ENCODE data around the gene PLOD2.

PLOD2 gene

DNA sequence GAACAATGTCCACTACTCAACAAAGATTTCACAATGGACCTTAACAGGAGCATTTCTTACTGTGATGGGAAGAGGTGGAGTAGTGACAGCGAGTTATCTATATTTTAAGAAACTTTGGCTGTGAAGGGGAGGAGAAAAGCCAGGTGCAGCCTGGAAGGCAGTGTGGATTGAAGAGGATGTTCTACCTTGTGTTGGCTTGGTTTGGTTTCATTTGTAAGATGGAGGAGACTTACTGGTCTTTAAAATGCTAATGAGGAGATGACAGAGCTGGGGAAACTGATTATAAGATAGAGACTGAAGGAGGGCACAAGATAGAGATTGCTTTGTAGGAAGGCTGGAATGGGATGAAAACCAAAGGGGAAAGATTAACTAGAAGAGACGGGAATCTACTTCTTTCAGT lies 59.4 kb downstream of the PLOD2 start:
- no peak for FAIRE-seq
- no peak for DNase-seq (ENCODE audit: low spot score)

DNA sequence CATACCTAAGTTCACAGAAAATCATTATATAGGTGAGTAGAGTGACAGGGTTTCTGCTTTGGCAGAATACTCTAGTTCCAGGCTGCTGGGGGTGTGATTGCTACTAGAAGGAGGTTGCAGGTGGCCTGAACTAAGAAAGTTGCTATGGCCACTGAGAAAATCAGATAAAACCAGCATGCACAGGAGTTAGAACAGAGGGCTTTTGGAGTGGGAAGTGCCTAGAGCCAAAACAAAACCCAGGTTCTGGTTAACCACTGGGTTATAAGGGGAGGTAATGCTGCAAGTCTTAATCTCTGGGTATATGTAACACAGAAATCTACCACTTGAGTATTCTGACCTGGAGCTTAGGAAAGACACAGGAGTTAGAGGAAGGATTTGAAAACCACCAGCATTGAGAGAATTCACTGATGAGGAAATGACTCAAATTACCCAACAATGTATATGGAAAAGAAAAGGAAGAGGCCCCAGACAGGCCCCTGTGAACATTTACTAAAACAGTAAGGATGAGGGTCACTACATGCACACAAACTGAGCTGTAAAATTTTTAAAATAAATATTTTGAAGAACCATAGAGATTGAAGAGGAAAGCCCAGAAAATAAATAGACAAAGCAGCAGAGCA lies 60.0 kb downstream of the PLOD2 start:
- FAIRE-seq (no peak), DNase-seq (ENCODE audit: low spot score) (no peak)

DNA sequence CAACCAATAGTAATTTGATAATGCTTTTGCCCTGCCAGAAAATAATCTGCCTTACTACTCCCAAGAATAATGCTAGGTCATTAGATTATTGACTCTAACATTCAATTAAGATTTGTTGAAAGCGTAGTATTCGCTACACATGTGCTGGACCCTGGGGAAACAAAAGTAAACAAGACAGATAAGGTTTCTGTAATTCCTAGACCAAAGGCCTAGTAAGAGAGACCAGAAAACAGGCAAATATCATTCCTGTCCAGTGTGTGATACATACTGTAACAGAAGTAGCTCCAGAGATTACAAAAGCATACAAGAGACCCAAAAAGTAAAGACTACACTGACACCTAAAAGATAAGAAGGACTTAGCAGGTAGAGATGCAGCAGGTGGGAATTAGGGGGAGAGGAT lies 60.8 kb downstream of the PLOD2 start:
- DNase-seq (ENCODE audit: low spot score) (no peak), FAIRE-seq (no peak)

DNA sequence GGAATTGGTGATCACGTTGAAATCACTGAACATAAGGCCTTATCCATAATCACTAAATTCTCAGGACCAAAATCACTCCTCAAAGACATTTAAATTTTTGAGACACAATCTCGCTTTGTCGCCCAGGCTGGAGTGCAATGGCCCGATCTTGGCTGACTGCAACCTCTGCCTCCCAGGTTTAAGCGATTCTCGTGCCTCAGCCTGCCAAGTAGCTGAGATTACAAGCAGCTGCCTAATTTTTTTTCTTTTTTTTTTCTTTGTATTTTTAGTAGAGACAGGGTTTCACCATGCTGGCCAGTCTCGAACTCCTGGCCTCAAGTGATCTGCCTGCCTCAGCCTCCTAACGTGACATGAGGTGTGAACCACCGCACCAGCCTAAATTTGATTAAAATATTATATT lies 61.7 kb downstream of the PLOD2 start:
- no peak for DNase-seq (ENCODE audit: low spot score)
- no peak for FAIRE-seq

DNA sequence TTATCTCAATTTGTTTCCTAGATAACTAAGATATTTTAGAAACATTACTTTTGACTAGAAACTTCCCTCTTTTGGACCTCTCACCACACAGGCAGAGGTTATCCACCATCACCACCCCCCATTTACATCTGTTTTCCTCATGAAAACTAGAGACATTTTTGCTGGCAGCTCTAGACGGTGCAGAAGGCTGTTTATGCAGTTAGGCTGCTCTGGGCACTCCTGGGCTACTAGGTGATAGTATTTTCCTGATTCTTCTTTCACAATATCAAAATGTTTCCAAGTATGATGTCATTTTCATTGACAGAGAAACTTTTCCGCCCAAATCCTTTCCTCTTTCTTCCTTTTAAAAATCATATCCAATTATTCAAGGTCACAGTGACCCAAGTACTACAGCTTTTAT lies 67.1 kb downstream of the PLOD2 start:
- FAIRE-seq (no peak), DNase-seq (ENCODE audit: low spot score) (no peak)

DNA sequence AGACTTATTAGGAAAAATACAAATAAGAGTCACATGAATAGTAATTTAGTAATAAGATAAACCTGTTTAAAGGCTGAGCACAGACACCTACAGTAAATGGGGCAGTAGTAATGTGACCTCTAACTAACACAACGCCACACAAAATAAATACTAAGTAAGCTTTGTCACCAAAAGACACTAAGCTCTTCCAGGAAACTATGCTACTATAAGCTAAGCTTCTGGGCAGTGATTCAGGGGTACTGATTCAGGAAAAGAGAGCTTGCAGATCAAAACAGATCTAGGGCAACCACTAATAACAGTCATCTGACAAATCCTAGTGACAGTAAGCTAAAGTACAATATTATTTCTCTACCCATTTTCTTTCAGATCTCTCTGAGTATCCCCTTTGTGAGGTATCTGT lies 68.8 kb downstream of the PLOD2 start:
- FAIRE-seq (peak; percentile 73), DNase-seq (ENCODE audit: low spot score) (peak; percentile 69)

DNA sequence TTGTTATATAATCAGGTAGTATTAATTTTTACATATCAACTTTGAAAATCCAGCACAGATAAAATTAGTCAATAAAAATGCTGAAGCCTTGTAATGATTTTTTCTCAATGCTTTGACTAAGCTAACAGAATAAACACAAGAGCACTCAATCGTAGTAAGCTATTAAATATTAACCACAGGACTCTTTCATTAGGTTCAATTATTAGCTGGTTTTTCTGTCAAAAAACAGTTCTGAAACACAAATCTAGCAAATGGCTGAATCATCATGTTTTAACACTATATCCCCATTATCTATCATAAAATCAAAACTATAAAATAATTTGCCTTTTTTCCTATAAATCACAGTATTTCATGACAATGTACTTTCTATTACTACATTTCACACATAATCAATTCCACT lies 69.6 kb downstream of the PLOD2 start:
- DNase-seq (ENCODE audit: low spot score): no peak
- peak; percentile 80 for FAIRE-seq

DNA sequence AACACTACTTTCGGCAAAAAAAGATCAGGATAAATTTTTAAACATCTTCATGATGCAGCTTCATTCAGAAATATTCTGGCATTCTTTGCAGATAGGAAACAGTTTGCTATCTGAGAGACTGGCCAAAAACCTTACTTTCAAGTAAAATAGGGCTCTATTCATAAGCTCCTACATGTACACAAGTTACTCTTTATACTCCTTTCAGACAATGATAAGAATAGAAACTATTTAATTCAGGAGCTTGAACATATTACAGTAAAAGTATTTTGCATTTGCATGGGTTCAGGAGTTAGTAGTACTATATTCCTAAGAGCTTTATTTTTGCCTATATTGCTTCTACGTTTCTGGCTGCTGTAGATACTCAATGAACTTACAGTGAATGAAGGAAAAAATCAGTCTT lies 70.5 kb downstream of the PLOD2 start:
- FAIRE-seq: no peak
- no peak for DNase-seq (ENCODE audit: low spot score)

DNA sequence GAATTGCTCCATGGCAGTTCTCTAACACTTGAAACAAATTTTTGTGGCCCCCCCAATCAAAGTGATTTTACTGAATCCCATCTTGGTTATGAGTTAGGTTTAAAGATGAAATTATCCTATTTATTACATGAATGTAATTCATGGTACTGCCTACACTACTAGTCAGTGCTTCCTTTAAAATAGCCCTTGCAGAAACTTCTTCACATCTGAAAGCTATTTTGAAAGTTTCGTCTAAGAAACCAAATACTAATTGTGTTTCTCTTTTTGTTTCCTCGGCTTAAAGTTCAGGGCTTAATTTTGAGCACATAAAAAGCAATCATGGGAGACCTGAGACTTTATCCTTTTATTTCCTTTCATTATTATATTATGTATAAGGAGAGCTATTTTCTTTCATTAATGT lies 72.1 kb downstream of the PLOD2 start:
- no peak for DNase-seq (ENCODE audit: low spot score)
- FAIRE-seq: peak; percentile 12

DNA sequence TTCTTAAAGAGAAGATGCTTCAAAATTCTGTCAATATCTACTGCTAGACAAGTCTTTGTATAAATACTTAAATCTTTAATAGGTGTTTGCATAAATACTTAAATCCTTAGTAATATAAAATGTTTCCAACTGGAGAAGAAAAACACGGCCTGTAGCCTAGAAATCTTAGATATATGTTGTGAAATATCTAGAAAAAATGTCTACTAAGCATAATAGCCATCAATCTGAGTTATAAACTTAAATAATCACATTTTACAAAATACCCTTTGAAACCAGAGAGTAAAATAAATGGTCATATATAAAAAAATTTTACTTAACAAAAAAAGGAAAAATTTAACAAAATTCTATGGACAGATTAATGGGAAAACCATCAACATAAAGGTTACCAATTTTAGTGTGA lies 73.9 kb downstream of the PLOD2 start:
- FAIRE-seq (peak; percentile 62), DNase-seq (ENCODE audit: low spot score) (no peak)

DNA sequence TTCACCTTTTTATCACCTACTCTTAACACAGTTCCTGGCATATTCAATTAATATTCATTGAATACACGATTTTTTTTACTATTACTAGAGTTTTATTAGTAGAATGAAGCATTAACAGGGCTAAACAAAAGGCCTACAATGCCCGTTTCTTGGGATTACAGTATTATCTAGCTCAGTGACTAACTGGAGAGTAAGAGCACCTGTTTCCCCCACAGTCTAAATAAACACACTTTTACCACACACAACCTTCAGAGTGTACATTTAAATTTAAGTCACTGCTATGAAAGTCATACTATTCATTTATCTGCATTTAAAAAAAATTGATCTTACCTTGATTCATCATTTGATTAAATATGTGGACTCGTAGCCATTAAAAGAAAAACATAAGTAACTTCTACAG lies 74.8 kb downstream of the PLOD2 start:
- FAIRE-seq: no peak
- no peak for DNase-seq (ENCODE audit: low spot score)

DNA sequence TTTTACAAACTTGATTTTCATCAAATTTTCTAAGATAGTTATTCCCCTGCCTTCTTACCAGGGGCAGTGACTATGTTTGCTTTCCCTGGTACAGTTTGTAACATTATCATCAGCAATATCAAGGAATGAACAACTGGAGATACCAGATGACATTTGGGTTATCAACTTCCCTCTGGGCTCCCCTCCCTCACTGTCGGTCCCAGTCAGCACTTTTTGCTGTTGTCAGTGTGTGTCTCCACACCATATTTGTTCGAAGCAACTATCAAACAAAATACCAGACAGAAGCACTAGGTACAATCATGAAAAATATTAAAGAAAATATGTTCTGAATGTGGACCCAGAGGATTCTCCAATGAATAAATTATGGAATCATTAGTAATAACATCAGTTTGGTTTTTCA lies 75.3 kb downstream of the PLOD2 start:
- DNase-seq (ENCODE audit: low spot score): no peak
- FAIRE-seq: no peak

DNA sequence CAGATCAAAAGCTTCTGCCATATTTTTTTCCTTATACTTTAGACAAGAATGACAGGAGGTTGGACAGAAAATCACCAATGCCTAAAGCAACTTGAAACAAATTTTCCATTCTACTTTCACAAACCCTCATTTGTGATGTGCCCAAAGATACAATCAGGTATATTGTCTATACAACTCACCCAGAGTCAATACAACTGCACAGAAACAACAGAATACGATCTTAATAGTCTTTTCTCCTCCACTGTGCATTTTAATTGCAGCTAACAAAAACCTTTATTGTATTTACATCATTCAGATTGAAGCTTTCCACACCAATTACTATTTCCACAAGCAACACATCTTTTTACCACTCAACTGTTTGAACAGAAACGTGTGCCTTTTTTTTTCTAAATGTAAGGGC lies 80.4 kb downstream of the PLOD2 start:
- FAIRE-seq (no peak), DNase-seq (ENCODE audit: low spot score) (no peak)

DNA sequence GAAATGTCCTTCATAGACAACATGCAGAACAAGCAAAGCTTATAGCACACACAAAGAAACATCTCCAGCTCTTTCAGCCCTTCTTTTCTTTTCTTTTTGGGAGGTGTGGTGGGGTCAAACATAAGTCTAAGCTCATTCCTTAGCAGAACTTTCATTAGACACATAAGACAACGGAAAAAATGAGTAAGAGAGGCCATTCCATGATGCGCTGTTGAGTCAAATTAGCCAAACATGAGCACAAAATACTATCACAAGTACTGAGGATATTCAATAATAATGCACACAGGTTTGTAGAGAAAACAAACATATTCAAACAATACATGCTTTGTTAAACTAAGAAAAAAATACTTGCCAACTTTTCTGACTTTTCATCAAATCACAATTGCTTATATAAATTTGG lies 83.0 kb downstream of the PLOD2 start:
- no peak for FAIRE-seq
- no peak for DNase-seq (ENCODE audit: low spot score)

DNA sequence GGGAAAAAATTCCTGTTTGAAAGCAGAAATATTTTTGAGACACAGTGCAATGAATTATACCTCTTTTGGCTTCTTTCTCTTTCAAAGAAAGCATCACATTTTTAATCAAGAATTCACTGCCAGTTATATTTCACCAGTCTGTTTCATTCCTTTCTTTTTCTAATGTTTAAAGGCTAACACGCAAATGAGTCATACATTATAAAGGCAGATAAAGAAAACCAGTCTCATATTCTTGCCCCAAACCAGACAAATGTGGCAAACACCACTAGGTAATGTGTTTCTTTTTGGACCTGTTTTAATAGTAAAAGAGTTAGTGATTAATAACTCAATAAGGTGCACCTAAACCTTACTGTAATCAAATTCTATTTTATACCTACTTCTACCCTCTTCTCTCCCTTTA lies 83.8 kb downstream of the PLOD2 start:
- peak; percentile 85 for FAIRE-seq
- no peak for DNase-seq (ENCODE audit: low spot score)

DNA sequence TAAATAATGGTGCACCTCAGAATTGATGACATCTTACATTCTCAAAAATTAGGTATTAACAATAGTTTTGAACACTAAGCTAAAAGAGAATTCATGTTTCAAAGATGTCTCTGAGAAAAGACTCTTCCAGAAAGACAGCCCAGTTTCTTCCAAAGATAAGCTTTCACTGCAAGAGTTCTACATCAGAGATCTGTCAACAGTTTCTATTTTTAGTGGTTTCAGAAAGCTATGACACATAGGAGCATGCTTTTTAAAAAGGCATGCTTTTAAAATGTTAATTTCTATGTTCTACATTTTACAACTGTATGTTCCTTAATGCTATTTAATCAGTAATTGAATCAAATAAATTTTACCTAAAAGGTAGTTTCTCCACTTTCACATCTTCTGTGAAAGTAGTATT lies 88.2 kb downstream of the PLOD2 start:
- DNase-seq (ENCODE audit: low spot score) (no peak), FAIRE-seq (peak; percentile 55)

DNA sequence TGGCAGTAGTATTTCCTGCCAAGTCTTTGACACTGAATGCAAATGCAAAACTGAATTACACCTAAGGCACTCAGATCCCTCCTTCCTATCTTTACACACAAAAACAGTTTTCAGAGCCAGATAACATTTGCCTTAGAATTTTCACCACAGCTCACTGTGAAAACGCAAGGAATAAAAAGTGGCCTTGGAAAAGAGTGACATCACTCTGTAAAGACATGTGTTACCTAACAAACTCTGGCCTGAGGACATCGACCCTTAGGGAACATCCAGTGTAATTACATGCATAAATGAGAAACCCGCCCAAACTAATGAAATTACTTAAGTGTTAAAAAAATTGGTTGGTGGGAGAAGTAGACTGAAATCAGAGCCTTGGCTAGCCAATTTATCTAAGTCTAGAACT lies 88.9 kb downstream of the PLOD2 start:
- no peak for DNase-seq (ENCODE audit: low spot score)
- no peak for FAIRE-seq

DNA sequence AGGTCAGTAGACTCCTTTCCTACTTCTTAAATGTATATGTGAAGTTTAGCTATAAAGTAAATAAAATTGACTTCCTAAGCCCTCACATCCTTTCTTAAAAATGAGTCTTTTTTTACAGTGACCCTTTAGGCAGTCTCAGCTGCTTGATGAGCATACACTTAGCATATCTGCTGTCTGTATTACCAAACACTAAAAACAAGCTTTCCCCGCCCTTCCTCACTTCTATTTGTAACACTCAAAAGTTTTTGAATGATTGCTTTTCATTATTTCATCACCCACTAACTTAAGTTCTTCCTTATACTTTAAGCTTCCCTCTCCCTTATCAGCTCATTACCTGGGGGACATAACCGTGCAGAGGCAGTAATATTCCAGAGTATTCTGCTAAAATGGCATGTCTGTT lies 89.4 kb downstream of the PLOD2 start:
- no peak for FAIRE-seq
- DNase-seq (ENCODE audit: low spot score): no peak

DNA sequence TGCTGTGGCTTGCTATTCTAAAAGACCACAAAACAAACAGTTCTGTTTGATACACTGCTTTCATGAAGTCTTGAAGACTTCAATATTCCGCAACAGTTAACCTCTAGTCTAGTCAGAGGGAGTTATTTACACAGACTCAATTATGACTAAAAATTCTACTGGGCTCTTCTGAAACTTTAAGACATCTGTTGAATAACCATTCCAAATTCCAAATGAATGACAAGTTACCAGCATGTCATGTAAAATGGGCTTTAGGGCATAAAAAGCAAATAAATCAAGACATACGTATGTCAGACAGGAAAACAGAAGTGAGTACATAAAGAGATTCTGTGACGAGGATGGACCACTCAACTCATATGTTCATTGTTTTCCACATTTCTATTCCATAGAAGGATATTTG lies 93.9 kb downstream of the PLOD2 start:
- peak; percentile 83 for FAIRE-seq
- DNase-seq (ENCODE audit: low spot score): peak; percentile 64

DNA sequence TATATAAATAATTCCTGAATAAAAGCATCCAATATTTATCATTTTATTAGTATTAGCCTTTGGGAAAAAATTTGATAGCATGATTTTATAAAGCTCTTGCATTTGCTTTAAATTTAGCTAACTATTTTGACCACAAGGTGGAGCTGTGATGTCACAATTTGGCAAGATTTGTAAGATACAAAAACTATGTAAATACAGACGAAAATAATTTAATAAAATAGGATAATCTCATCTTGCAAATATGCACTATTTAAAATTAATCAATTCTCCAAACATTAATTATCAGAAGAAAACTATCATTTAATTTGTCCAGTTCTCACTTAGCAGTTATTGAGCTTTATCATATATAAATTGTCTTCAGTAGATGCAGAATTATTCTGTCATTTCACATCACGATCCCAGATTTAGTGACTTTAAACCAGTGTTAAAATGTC lies 95.4 kb downstream of the PLOD2 start:
- FAIRE-seq (peak; percentile 91), DNase-seq (ENCODE audit: low spot score) (peak; percentile 30)

DNA sequence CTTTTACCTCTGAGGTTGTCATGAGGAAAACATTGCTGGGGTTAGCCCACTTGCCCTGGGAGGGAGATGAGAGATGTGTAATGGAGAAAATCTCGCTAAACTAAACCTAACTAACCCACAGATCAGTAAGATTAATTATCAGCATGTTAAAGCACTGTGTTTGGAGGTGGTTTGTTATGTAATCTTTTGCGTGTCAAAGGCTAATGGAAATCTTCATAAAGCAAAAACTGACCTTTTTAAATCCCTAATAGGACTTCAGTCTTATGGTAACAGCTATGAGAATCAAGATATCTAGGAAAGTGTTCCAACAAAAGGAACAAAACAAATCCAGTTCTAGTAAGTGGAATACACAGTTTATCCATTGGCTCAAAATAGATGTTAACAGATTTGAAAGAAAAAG lies 102.7 kb downstream of the PLOD2 start:
- no peak for FAIRE-seq

DNA sequence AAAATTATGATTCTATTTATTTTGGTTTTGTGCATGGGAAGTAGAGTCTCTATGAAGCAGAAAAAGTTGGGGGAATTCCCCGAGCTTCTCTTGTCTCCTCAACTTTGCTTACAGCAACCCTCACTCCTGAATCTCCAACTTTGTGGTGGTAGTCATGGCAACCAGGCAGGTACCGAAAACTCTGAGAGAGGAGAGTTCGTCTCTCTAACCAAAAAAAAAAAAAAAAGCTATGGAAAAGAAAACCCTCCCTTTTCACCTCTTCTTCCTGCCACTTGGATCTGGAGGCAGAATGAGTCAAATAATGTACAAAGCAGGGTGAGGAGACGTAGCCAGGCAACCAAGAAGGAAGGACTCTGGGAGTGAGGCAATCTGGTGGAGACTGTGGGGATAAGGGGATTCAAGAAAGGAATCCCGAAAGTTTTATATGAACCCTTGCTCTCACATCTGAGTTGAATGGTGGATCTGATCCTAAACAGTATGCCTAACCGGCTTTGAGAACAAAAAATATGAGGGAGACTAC lies 108.1 kb downstream of the PLOD2 start:
- DNase-seq (ENCODE audit: low spot score): no peak
- FAIRE-seq: no peak

More for the DNA sequence above, 102.7 kb downstream of the PLOD2 start:
- no peak for DNase-seq (ENCODE audit: low spot score)

DNA sequence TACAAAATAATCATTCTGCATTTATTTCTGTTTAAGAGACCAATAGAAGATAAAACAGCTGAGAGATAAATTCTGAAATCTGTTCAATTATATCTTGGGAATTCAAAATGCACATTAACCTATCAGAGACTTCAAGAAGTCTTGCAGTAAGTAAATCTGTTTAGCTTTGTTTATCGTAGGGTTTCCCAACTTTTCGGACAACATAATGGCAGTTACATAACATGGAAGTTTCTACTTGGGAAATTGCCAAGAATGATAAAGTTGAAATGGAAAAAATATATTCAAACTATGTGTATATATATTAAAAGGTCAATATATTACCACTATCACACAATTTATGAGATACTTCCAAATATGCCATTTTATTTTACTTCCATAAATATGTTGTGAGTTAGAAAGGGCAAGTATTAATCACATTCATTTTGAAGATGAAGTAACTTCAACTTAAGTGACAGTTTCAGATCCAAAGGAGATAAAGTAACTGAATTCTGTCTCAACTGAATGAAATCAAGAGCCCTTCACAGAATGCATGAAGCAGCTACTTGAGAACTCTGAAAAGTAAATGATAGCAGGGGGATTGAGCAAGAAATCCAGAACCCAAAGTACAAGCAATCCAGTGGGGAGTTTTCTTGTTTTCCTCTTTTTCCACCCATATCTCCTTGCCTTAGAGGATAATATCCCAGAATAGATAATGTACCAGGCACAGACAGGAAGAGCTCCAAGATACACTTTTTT lies 108.8 kb downstream of the PLOD2 start:
- DNase-seq (ENCODE audit: low spot score) (no peak), FAIRE-seq (no peak)
